GM18508 (cell line): ENCODE results near the gene HOXC12.

Source experiments
- ATAC-seq: cut with Tn5 transposase; IDR thresholded peaks from one replicate; pipeline ENCODE4 v1.9.1; 2021; ENCODE audit warnings: moderate number of reproducible peaks; ENCODE audit not compliant: insufficient read depth, unreplicated experiment

HOXC12 gene

GRCh38 chr12:53992377-53992889 is 37.7 kb downstream of the HOXC12 start:
- ATAC-seq, result no peak

- no peak for ATAC-seq
These were observed 38.7 kb downstream of the HOXC12 start for GRCh38 chr12:53993162-53994008.

GRCh38 chr12:53994009-53994263 is 39.2 kb downstream of the HOXC12 start:
- ATAC-seq, result no peak

DNA sequence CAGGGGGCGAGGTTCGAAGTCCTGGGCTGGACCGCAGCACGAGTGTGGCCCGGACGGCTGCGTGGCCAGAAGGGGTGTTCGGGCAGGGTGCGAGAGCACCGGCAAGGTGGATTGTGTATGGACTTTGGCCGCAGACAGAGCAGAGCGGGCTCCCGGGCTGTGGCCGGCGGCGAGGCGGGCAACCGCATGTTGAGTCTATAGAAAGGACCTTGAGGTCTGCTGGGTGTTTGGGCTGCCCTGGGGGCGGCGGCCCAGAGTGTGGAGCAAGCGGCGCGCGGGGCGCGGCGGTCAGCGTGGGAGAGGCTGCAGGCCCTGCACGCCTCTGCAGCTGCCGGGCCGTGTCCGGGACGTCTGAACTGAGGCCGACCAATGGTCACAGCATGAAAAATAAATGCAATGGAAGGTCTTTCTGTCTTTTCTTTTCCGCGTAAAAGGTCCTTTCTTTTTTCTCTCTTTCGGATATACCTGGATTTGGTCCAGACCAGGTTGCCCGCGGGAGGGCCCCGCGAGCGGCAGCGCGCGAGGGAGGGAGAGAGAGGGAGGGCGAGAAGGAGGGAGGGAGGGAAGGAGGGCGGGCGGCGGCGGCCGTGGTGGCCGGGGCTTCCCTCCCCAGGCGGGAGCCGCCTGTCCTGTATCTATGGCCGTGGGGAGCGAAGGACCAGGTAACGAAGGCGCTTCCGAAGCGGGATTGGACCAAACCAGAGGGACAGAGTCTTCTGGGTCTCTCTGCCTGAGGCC is 39.7 kb downstream of the HOXC12 start:
- ATAC-seq, result no peak

GRCh38 chr12:53995002-53995377 is 40.3 kb downstream of the HOXC12 start:
- no peak for ATAC-seq

- ATAC-seq, result no peak
These were observed 40.9 kb downstream of the HOXC12 start for GRCh38 chr12:53995378-53996239.

DNA sequence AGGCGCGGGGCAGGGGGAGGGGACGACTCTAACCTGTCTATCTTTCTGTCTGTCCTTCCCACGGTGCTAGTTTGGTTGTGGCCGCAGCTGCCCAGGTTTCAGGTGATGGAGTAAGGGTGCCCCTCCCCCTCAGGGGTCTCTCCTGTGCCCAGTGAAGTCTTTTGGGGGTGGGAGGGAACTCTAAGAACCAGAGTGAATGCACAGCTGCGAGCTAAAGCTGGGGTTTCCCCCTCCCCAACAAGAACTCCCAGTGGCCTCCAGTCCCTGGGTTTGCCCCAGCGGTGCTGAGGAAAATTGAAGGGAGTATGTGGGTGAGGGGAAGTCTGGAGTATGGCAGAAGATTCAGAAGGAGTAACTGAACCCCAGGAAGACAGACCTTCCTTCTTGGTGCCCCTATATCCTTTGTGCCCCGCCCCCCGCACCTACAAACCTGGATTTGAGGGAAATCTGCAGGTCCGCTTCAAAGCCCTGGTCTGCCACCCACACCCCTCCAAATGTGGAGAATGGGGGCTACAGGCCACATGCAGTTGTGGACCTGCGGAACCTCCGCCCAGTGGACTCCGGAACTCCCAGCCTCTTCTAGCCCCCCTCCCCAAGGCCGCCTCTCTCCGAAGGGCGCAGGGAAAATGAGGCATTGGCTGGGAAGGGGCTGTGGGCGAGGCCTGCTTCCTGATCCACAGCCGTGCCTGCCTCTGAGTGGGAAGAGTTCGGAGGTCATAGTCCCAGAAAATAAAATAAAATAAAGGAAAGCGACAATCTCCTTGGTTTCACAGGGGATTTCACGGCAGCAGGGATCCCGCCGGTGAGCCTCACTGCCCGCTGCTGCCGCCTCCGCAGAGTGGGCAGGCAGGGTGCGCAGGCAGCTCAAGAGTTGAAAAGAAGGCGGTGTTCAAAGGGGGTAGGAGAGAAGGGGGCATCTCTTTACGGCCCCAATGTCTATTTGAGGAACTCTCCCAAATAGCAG is 41.8 kb downstream of the HOXC12 start:
- ATAC-seq, result no peak

DNA sequence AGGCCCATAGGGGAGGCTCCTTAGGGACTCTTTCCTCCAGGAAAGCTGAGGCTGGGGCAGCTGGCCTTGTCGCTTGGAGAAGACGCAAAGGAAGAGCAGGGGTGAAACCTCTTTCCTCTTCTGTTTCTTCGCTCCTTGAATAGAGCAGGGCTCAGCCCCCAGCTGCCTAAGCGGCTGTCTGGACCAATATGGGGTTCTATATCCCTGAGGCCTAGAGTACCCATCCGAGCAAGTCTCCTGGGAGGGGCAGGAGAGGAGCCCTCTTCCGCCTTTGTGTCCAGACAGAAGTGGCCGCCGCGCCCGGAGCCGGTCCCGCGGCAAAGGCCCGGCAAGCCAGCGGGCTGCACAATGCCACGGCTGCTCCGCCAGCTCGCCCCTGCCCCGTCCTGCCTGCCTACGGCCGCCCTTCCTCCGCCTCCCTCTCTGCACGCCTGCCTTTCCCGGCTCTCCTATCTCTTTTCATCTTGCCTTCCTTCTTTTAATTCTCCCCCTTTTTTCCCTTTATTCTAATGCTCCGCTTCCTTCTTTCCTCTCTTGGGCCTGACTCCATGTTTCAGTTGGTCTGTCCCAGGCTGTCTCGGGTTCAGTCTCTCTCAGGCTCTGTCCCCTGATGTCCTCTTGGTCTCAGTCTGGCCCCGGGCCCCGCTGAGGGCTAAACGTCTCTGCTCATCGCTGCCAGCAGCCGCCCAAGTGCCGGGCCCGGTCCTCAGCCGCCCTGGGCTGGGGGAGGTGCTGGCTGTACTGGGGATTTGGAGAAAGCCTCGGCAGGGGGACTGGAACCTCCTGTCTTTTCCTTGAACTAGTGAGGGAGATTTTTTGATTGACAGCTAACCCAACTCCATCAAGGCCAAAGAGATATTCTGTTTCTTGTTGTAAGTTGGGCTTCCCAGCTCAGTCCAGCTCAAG is 42.8 kb downstream of the HOXC12 start:
- ATAC-seq, result no peak

- ATAC-seq, result no peak
These were observed 43.6 kb downstream of the HOXC12 start for GRCh38 chr12:53998110-53998899.

- no peak for ATAC-seq
These were observed 44.2 kb downstream of the HOXC12 start for GRCh38 chr12:53998900-53999236.

DNA sequence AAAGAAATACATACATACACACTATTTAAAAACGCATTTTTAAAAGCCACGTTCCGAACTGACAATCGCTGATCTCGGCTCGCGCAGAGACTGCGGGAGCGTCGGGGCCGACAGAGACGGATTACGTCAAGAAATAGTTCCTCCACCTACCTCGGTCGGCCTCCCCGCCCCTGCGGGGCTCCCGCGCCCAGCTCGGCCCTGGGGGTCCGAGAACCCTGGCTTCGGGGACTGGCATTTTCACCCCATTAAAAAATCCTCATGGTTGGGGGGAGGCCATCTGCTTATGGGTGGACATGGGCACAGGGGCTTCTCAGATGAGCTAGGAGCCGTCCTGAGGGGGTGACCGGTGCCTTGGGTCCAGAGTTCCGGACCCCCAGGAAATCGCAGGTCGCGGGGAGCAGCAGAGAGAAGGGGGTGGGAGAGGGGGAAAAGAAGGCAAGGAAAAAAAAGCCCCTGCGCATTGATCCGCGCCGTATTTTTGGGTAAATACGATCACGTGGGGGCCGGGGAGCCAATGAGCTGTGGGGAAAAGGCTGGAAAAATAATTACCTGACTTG is 44.9 kb downstream of the HOXC12 start:
- ATAC-seq, result no peak

- no peak for ATAC-seq
These were observed 45.7 kb downstream of the HOXC12 start, which contains the start of gene HOXC9 for GRCh38 chr12:54000116-54001114. TSS of gene HOXC9 (plus strand) at chr12:54000161. CDS start at chr12:54000189, 28 bp downstream.

DNA sequence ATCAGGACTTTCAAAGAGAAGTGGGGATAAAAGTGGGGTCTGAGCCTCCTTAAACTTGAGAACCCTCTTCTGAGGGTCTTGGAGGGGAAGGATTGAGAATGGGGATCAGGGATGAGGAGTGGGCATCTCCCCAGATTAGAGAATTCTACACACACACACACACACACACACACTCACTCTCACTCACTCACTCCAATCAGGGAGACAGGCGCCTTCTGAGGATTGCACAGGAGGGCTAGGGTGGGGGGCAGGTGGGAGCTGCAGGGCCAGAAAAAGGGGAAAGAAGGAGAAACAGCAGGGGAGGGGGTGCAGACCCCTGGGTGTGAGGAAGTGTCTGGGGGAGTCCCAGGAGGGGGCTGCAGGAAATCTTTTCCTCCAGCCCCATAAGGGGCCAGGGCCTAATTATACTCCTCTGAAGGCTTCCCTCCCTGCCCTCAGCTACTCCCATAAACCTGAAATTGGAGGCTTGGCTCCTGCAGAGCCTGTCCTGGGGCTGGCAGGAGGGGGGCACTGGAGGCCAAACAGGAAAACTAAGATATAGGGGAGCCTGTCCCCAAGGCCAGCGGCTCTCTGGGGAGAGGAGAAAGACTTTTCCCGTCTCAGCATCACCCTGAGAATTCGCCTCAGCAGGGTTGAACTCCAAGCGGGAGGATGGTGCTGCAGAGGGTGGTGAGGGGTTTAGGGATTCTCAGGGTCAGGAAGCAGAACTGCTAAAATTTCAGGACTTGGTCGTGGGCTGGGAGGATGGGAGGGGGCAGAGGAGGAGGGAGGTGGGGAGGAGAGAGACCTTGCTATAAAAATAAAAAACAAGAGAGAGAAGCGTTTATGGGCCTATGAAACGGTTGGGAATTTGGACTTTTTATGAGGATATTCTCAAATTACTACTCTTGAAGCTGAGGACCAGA is 46.8 kb downstream of the HOXC12 start:
- no peak for ATAC-seq

GRCh38 chr12:54002278-54002914 is 47.7 kb downstream of the HOXC12 start:
- no peak for ATAC-seq

DNA sequence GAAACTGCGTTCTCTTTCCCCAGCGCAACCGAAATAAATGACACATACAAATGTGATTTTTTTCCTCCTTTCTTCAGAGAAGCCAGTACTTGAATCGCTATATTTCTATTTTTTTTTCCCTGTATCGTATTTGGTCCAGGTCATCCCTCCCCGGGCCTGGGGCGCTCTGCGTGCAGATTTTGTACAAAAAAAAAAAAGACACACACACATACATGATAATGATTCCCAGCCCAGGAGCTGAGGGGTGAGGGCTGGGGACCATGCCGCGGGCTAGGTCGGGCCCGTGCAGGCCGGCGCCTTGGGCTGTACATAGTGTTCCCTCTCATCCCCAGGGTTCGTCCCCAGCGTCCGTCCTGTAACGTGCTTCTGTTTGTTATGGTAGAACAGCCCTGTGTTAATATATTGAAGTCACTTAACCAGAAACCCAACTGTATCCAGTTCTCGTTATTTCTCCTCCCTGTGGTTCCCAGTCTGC is 48.2 kb downstream of the HOXC12 start:
- ATAC-seq, result no peak
